GM18951 (cell line): Measurements from ENCODE around the gene TMEM14A.
"Not testable (repeated sequence)": the region's sequence is repeated elsewhere in the genome, so short reads cannot be mapped to it uniquely, and the experiment has no call there.

ENCODE experiments used
- POLR2A ChIP-seq: IDR thresholded peaks from 4 replicates; pipeline ENCODE4 v1.6.1; 2011; ENCODE audit warnings: mild to moderate bottlenecking; ENCODE audit not compliant: insufficient read length, insufficient read depth; ENCODE audit errors: extremely low read depth
- in situ Hi-C: fragments of 300-500 bp; cut with MboI; formaldehyde crosslinking; loops from one replicate; pipeline ENCODE4 v1.12.0; 2022; ENCODE audit warnings: low sequenced_read_pairs, mixed read lengths, inconsistent platforms; ENCODE audit not compliant: unreplicated experiment

TMEM14A gene

GRCh38 chr6:52691718-52692117 is 20.8 kb downstream of the TMEM14A start:
- in situ Hi-C loops, result no loop called here
- no peak for TF ChIP-seq POLR2A

DNA sequence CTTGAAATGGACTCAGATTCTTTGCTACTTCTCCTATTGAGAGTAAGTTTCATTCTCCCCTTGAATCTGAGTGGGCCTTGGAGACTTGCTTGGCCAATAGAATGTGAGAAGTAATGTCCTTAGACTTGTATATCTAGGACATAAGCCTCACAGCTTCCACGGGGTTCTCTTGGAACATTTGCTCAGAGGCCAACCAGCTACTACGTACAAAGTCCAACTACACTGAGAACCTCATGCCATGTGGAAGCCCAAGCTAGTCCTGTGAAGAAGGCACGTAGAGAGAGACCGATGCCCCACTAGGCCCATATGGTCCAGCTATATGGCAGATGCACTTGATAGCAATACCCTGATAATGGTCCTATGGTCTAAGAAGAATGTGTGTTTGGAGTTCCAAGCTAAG is 22.9 kb downstream of the TMEM14A start:
- no peak for TF ChIP-seq POLR2A
- in situ Hi-C loops, result no loop called here

- TF ChIP-seq POLR2A, result no peak
- in situ Hi-C loops, result no loop called here
These were observed 23.5 kb downstream of the TMEM14A start for GRCh38 chr6:52694404-52694803.

DNA sequence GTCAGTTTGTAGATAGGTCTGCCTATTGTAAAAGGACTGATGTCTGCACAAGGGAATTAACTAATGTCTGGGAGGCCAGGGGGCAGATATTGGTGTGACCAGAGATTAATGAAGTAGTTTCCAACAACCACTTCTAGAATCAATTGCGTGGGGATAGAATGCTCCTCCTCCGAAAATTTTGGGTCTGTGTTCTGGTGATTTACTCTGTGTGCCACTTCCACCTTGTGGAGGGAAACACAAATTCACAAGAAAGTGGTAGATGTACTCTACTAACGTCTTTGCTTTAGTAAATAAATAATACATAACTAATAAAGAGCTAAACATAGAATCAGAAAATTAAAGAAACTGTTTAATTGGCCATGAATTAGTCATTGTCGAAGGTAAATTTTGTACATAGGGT is 25.5 kb downstream of the TMEM14A start:
- in situ Hi-C loops, result no loop called here
- no peak for TF ChIP-seq POLR2A

DNA sequence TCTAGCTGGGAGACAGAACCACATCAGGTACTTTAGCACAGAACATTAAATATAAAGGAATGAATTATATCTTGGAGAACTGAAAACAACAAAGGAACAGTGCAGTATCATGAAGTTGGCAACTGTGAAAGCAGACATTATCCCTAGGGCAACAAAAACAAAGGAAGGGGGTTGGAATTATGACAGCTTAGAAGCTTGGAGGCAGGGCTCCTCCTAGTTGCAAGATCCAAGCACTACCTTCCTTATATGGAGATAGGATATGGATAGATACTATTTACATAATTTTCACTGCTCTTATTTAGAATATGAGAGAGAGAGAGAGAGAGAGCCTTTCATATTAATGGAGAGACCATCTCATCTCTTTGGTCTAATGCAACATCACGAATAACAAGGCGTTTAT is 27.0 kb downstream of the TMEM14A start:
- in situ Hi-C loops, result no loop called here

DNA sequence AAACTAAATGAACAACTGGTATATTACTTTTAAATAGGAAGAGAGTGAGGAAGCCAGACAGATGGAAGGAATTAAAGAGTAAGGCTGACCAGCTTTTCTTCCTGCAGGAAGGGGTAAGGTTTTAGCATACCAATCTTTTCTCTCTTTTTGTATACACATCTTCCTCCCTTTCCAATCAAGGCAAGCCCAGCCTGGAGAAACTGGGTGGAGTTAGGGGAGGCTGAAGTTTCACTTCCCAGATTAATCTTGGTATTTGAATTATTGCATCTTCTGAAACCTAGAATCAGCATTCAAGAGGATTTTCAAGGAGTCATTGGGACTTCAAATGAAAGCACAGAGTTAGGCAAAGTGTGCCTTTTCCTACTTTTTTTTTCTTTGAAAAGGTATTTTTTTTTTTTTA is 33.1 kb downstream of the TMEM14A start:
- no peak for TF ChIP-seq POLR2A
- in situ Hi-C loops, result no loop called here

More for the DNA sequence above, 27.0 kb downstream of the TMEM14A start:
- no peak for TF ChIP-seq POLR2A

- in situ Hi-C loops, result not testable (repeated sequence)
These were observed 34.0 kb downstream of the TMEM14A start for GRCh38 chr6:52704781-52705502.

GRCh38 chr6:52706001-52706400 is 35.1 kb downstream of the TMEM14A start:
- in situ Hi-C loops, result no loop called here
- no peak for TF ChIP-seq POLR2A

GRCh38 chr6:52707963-52708680 is 37.2 kb downstream of the TMEM14A start:
- in situ Hi-C loops, result no loop called here
- TF ChIP-seq POLR2A, result no peak

DNA sequence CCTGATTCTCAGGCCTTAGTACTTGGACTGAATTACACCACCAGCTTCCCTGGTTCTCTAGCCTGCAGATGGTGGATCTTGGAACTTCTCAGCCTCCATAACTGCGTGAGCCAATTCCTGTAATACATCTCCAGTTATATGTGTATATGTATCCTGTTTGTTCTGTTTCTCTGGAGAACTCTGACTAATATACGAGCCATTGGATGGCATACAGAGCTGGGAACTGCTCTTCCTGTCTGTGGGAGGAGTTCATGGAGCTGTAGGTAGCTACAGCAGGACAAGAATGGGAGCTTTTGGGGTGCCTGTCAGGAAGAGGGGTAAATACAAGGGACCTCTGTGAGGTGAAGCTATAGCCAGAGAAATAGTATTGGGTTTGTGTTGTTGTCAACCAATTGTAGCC is 41.2 kb downstream of the TMEM14A start:
- in situ Hi-C loops, result no loop called here
- TF ChIP-seq POLR2A, result no peak

DNA sequence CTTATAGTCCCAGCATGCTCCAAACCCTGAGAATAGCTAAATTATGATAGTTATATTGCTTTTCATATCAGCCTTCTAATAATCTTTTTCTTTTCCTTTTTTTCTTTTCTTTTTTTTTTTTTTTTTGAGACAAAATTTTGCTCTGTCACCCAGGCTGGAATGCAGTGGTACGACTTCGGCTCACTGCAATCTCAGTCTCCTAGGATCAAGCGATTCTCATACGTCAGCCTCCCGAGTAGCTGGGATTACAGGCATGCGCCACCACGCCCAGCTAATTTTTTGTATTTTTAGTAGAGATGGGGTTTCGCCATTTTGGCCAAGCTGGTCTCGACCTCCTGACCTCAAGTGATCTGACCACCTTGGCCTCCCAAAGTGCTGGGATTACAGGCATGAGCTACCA is 43.8 kb downstream of the TMEM14A start:
- in situ Hi-C loops, result not testable (repeated sequence)

- in situ Hi-C loops, result no loop called here
- no peak for TF ChIP-seq POLR2A
These were observed 47.6 kb downstream of the TMEM14A start for GRCh38 chr6:52718550-52718949.

- no peak for TF ChIP-seq POLR2A
- in situ Hi-C loops, result no loop called here
These were observed 49.4 kb downstream of the TMEM14A start for GRCh38 chr6:52720321-52720720.

GRCh38 chr6:52724042-52724405 is 53.1 kb downstream of the TMEM14A start:
- TF ChIP-seq POLR2A, result no peak
- in situ Hi-C loops, result no loop called here
